Measurements from ENCODE around the gene ETNK2.

The ETNK2 gene

GRCh38 chr1:204180133-204180532 lies 28.3 kb upstream of the ETNK2 start:
- TF ChIP-seq, protein P1, sequence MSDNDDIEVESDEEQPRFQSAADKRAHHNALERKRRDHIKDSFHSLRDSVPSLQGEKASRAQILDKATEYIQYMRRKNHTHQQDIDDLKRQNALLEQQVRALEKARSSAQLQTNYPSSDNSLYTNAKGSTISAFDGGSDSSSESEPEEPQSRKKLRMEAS (IDR thresholded peaks at IDR 0.05; ENCODE audit: low read depth, low read length) = no peak
- TF ChIP-seq CTCF (IDR thresholded peaks at IDR 0.05; ENCODE audit: low read depth, low read length) (no peak), MYC (IDR thresholded peaks at IDR 0.05; ENCODE audit: low read depth, low read length) (no peak), POLR2A (IDR thresholded peaks at IDR 0.05; ENCODE audit: extremely low read depth, insufficient read length) (no peak)
- no peak overlapping the region for H3K4me3 ChIP-seq (ENCODE audit: low read depth, low read length)
- DNase-seq (ENCODE audit: low read depth) = no peak

GRCh38 chr1:204178487-204179281 lies 26.8 kb upstream of the ETNK2 start:
- no peak for DNase-seq (ENCODE audit: low read depth)
- no peak for TF ChIP-seq POLR2A (IDR thresholded peaks at IDR 0.05; ENCODE audit: extremely low read depth, insufficient read length)
- TF ChIP-seq MYC (IDR thresholded peaks at IDR 0.05; ENCODE audit: low read depth, low read length) = no peak
- TF ChIP-seq, protein P1 (IDR thresholded peaks at IDR 0.05; ENCODE audit: low read depth, low read length) = no peak
- TF ChIP-seq CTCF (IDR thresholded peaks at IDR 0.05; ENCODE audit: low read depth, low read length) = no peak
- no peak overlapping the region for H3K4me3 ChIP-seq (ENCODE audit: low read depth, low read length)

DNA sequence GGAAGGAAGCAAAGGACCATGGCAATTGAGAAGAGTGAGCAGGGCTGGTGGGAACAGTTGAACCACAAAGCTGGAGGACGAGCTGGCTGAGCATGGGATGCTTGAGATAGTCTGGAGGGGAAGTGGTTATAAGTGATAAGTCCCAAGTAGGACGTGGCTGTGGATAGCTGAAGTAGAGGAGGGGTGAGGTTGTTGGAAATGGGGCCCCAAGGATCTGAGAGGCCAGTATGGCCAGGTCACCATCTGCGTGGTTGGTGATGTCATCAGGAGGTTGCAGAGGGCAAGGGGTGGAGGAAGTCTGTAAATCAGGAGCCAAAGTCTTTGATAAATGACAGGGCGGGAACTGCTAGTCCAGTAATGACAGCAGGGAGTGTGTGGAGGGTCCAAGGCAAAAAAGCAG lies 25.3 kb upstream of the ETNK2 start:
- no peak for DNase-seq (ENCODE audit: low read depth)
- TF ChIP-seq MYC (IDR thresholded peaks at IDR 0.05; ENCODE audit: low read depth, low read length) = no peak
- no peak for TF ChIP-seq POLR2A (IDR thresholded peaks at IDR 0.05; ENCODE audit: extremely low read depth, insufficient read length)
- TF ChIP-seq, protein P1 (IDR thresholded peaks at IDR 0.05; ENCODE audit: low read depth, low read length) = no peak
- TF ChIP-seq CTCF (IDR thresholded peaks at IDR 0.05; ENCODE audit: low read depth, low read length) = no peak
- H3K4me3 ChIP-seq (ENCODE audit: low read depth, low read length) = no peak overlapping the region

DNA sequence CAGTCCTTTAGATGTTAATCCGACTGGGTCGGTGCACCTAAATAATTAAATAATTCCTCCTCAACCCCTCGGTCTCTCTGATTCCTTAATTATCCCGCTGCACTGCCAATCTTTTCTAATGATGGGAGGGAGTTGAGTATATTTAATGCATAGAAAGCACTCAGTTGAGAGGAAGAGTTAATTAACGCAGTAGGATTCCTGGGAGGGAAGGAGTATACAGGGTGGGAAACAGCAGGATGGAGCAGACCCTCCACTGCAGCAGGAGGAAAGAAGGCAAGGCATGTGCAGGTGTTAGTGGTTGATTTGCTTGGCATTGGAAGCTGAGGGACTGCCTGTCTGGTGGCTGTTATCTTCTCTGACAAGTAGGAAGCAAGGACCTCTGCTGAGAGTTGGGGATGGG lies 24.2 kb upstream of the ETNK2 start:
- no peak overlapping the region for H3K4me3 ChIP-seq (ENCODE audit: low read depth, low read length)
- no peak for DNase-seq (ENCODE audit: low read depth)
- TF ChIP-seq, protein P1 (IDR thresholded peaks at IDR 0.05; ENCODE audit: low read depth, low read length) = no peak
- TF ChIP-seq POLR2A (IDR thresholded peaks at IDR 0.05; ENCODE audit: extremely low read depth, insufficient read length) = no peak
- TF ChIP-seq MYC (IDR thresholded peaks at IDR 0.05; ENCODE audit: low read depth, low read length) = no peak
- TF ChIP-seq CTCF (IDR thresholded peaks at IDR 0.05; ENCODE audit: low read depth, low read length) = no peak

GRCh38 chr1:204174958-204175357 lies 23.1 kb upstream of the ETNK2 start:
- TF ChIP-seq POLR2A (IDR thresholded peaks at IDR 0.05; ENCODE audit: extremely low read depth, insufficient read length) = no peak
- TF ChIP-seq CTCF (IDR thresholded peaks at IDR 0.05; ENCODE audit: low read depth, low read length) = no peak
- TF ChIP-seq MYC (IDR thresholded peaks at IDR 0.05; ENCODE audit: low read depth, low read length) = no peak
- TF ChIP-seq, protein P1 (IDR thresholded peaks at IDR 0.05; ENCODE audit: low read depth, low read length) = no peak
- DNase-seq (ENCODE audit: low read depth) = no peak
- H3K4me3 ChIP-seq (ENCODE audit: low read depth, low read length) = no peak overlapping the region
